ENCODE measurements around the gene TDRD7. TPM values are rescaled to one million over a fixed set of nuclear protein-coding genes. Genes with fewer than 3 reads are reported as not detected.

The TDRD7 gene
- polyA plus RNA-seq, 1 donor (not counting 4 experiments of a cell fraction or from before 2014, with no cell fraction given) = 10.5 TPM

- no peak for DNase-seq (ENCODE audit: low read depth, low spot score)
- no peak overlapping the region for H3K27ac ChIP-seq (ENCODE audit: control insufficient read depth, insufficient read depth, low read length)
- H3K4me1 ChIP-seq (ENCODE audit: control insufficient read depth, extremely low read depth, insufficient read depth, low read length) = no peaks in the 10 kb centered on the region
- no peaks in the 10 kb centered on the region for H3K36me3 ChIP-seq (ENCODE audit: control insufficient read depth in 2 of 2, extremely low read depth in 1 of 2, insufficient read depth in 2 of 2, low read length in 2 of 2)
- dilution Hi-C loops (cut with MboI; ENCODE audit: extremely low pct_ligation_motif_present, low sequenced_read_pairs) = no loop called here
- peaks cover 15% of the 10 kb centered on the region for H3K27me3 ChIP-seq (ENCODE audit: control insufficient read depth, extremely low read depth, insufficient read depth, low read length)
- no peak overlapping the region for H3K4me3 ChIP-seq (ENCODE audit: control insufficient read depth in 2 of 3, extremely low read depth in 1 of 3, insufficient read depth in 2 of 3, low read depth in 1 of 3, low read length in 3 of 3)
- no peaks in the 10 kb centered on the region for H3K79me2 ChIP-seq (ENCODE audit: control insufficient read depth, insufficient read depth, low read length)
- no peaks in the 10 kb centered on the region for H3K9me1 ChIP-seq (ENCODE audit: control insufficient read depth, extremely low read depth, insufficient read depth, low read length)
- no peak for FAIRE-seq
- TF ChIP-seq CTCF (optimal IDR thresholded peaks at IDR 0.05 in 1 of 3, IDR thresholded peaks at IDR 0.05 in 1 of 3, conservative IDR thresholded peaks at IDR 0.05 in 1 of 3; ENCODE audit: extremely low read depth in 1 of 3, insufficient read depth in 2 of 3, low read length in 3 of 3) (no peak), EZH2 (IDR thresholded peaks at IDR 0.05; ENCODE audit: low read length) (no peak)
- no peak overlapping the region for H3K4me2 ChIP-seq (ENCODE audit: control insufficient read depth, extremely low read depth, insufficient read depth, low read depth, low read length)
- H3K9ac ChIP-seq (ENCODE audit: control insufficient read depth, extremely low read depth, insufficient read depth, low read length) = no peak overlapping the region
- H4K20me1 ChIP-seq (ENCODE audit: control insufficient read depth, extremely low read depth, insufficient read depth, low read length) = no peaks in the 10 kb centered on the region
- no peak overlapping the region for H2AFZ ChIP-seq (ENCODE audit: control insufficient read depth, low read length)
- no peaks in the 10 kb centered on the region for H3K9me3 ChIP-seq (ENCODE audit: control insufficient read depth, low read depth, low read length)
Observed at GRCh38 chr9:97519441-97519970, 107.6 kb downstream of the TDRD7 start.

- FAIRE-seq (no peak), DNase-seq (ENCODE audit: low read depth, low spot score) (no peak)
- Histone ChIP-seq H2AFZ (ENCODE audit: control insufficient read depth, low read length) (no peak overlapping the region), H3K9me1 (ENCODE audit: control insufficient read depth, extremely low read depth, insufficient read depth, low read length) (no peaks in the 10 kb centered on the region), H3K79me2 (ENCODE audit: control insufficient read depth, insufficient read depth, low read length) (no peaks in the 10 kb centered on the region), H3K9ac (ENCODE audit: control insufficient read depth, extremely low read depth, insufficient read depth, low read length) (no peak overlapping the region), H3K36me3 (ENCODE audit: control insufficient read depth in 2 of 2, extremely low read depth in 1 of 2, insufficient read depth in 2 of 2, low read length in 2 of 2) (no peaks in the 10 kb centered on the region), H3K4me1 (ENCODE audit: control insufficient read depth, extremely low read depth, insufficient read depth, low read length) (no peaks in the 10 kb centered on the region), H3K9me3 (ENCODE audit: control insufficient read depth, low read depth, low read length) (no peaks in the 10 kb centered on the region), H3K27ac (ENCODE audit: control insufficient read depth, insufficient read depth, low read length) (no peak overlapping the region), H3K4me2 (ENCODE audit: control insufficient read depth, extremely low read depth, insufficient read depth, low read depth, low read length) (no peak overlapping the region), H3K4me3 (ENCODE audit: control insufficient read depth in 2 of 3, extremely low read depth in 1 of 3, insufficient read depth in 2 of 3, low read depth in 1 of 3, low read length in 3 of 3) (no peak overlapping the region), H4K20me1 (ENCODE audit: control insufficient read depth, extremely low read depth, insufficient read depth, low read length) (no peaks in the 10 kb centered on the region), H3K27me3 (ENCODE audit: control insufficient read depth, extremely low read depth, insufficient read depth, low read length) (peaks cover 15% of the 10 kb centered on the region)
- no peak for TF ChIP-seq CTCF (optimal IDR thresholded peaks at IDR 0.05 in 1 of 3, IDR thresholded peaks at IDR 0.05 in 1 of 3, conservative IDR thresholded peaks at IDR 0.05 in 1 of 3; ENCODE audit: extremely low read depth in 1 of 3, insufficient read depth in 2 of 3, low read length in 3 of 3)
- TF ChIP-seq EZH2 (IDR thresholded peaks at IDR 0.05; ENCODE audit: low read length) = no peak
- dilution Hi-C loops (cut with MboI; ENCODE audit: extremely low pct_ligation_motif_present, low sequenced_read_pairs) = no loop called here
Observed at GRCh38 chr9:97521576-97522333, 109.9 kb downstream of the TDRD7 start.

Data from keratinocyte (primary cell).